T-helper 17 cell (primary cell): ENCODE measurements around the gene ATL2. TPM values are rescaled to one million over a fixed set of nuclear protein-coding genes. Genes with fewer than 3 reads are reported as not detected.
"Not testable (repeated sequence)": the region's sequence is repeated elsewhere in the genome, so short reads cannot be mapped to it uniquely, and the experiment has no call there.

Source experiments
- ATAC-seq: fragments of 150-1000 bp; cut with Tn5 transposase; 2 replicates; pipeline ENCODE4 v1.10.0; 2021; ENCODE audit warnings: mild to moderate bottlenecking, moderate library complexity
- DNase-seq, 3 donors: peaks; one replicate each; pipeline versions ENCODE4 v3.0.0 to v3.0.0-alpha.2; 2020 to 2021
- H3K9me3 ChIP-seq: one replicate; pipeline ENCODE4 v1.7.0; 2013; ENCODE audit warnings: low read length, mild to moderate bottlenecking; ENCODE audit not compliant: control insufficient read depth, poor library complexity, severe bottlenecking
- H3K27ac Mint-ChIP-seq: one replicate; pipeline ENCODE4 v1.8.0; 2022; ENCODE audit warnings: mild to moderate bottlenecking, moderate library complexity, mixed read lengths
- H3K27me3 Mint-ChIP-seq: one replicate; pipeline ENCODE4 v1.8.0; 2022; ENCODE audit warnings: mixed read lengths
- H3K36me3 Mint-ChIP-seq: one replicate; pipeline ENCODE4 v1.8.0; 2022; ENCODE audit warnings: low read depth, mixed read lengths
- H3K4me1 Mint-ChIP-seq: one replicate; pipeline ENCODE4 v1.8.0; 2022; ENCODE audit warnings: mild to moderate bottlenecking, mixed read lengths
- H3K4me3 Mint-ChIP-seq: one replicate; pipeline ENCODE4 v1.8.0; 2022; ENCODE audit warnings: mild to moderate bottlenecking, moderate library complexity, mixed read lengths
- total RNA-seq, 4 donors: library from RNA in 2 of 4; stranded (reverse) in 2 of 4; gene quantifications; one replicate each; pipeline ENCODE4 v1.2.3 and lab custom pipeline; 2022 to 2026

Gene ATL2
- total RNA-seq, 2 donors from 2014 or later = 56.9 to 60.0 TPM

GRCh38 chr2:38344813-38345212, 32.3 kb downstream of the ATL2 start:
- Mint-ChIP-seq H3K27ac (no peak overlapping the region), H3K4me1 (peaks cover 4% of the 10 kb centered on the region), H3K36me3 (peaks cover 5% of the 10 kb centered on the region), H3K4me3 (no peak overlapping the region), H3K27me3 (no peaks in the 10 kb centered on the region)
- DNase-seq (no peak), ATAC-seq (no peak)
- H3K9me3 ChIP-seq = no peaks in the 10 kb centered on the region

GRCh38 chr2:38343212-38343611, 33.9 kb downstream of the ATL2 start:
- ATAC-seq = no peak
- no peak overlapping the region for H3K27ac Mint-ChIP-seq

GRCh38 chr2:38336621-38337020, 40.5 kb downstream of the ATL2 start:
- peaks cover 6% of the 10 kb centered on the region for H3K36me3 Mint-ChIP-seq
- no peak for ATAC-seq

More at GRCh38 chr2:38343212-38343611, 33.9 kb downstream of the ATL2 start:
- Mint-ChIP-seq H3K36me3 (peaks cover 5% of the 10 kb centered on the region), H3K4me3 (no peak overlapping the region), H3K4me1 (peaks cover 4% of the 10 kb centered on the region), H3K27me3 (no peaks in the 10 kb centered on the region)
- no peak for DNase-seq
- H3K9me3 ChIP-seq = no peaks in the 10 kb centered on the region

DNA sequence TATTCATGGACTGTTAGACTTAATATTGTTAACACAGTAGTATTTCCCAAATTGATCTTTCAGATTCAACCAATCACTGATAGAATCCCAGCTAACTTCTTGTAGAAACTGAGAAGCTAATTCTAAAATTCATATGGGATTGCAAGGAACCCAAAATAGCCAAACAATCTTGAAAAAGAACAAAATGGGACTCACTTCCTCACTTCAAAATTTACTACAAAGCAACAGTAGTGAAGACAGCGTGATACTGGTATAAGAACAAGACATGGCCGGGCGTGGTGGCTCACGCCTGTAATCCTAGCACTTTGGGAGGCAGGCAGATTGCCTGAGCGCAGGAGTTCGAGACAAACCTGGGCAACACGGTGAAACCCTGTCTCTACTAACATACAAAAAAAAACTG, 46.3 kb downstream of the ATL2 start:
- ATAC-seq (no peak), DNase-seq (no peak)
- Mint-ChIP-seq H3K27me3 (no peaks in the 10 kb centered on the region), H3K36me3 (peaks cover 6% of the 10 kb centered on the region), H3K4me3 (no peak overlapping the region), H3K4me1 (peaks cover 16% of the 10 kb centered on the region), H3K27ac (no peak overlapping the region)
- H3K9me3 ChIP-seq = no peaks in the 10 kb centered on the region

More at GRCh38 chr2:38336621-38337020, 40.5 kb downstream of the ATL2 start:
- H3K27ac Mint-ChIP-seq = no peak overlapping the region
- no peak overlapping the region for H3K4me3 Mint-ChIP-seq
- no peak for DNase-seq
- no peaks in the 10 kb centered on the region for H3K27me3 Mint-ChIP-seq
- no peaks in the 10 kb centered on the region for H3K9me3 ChIP-seq
- peaks cover 8% of the 10 kb centered on the region for H3K4me1 Mint-ChIP-seq

DNA sequence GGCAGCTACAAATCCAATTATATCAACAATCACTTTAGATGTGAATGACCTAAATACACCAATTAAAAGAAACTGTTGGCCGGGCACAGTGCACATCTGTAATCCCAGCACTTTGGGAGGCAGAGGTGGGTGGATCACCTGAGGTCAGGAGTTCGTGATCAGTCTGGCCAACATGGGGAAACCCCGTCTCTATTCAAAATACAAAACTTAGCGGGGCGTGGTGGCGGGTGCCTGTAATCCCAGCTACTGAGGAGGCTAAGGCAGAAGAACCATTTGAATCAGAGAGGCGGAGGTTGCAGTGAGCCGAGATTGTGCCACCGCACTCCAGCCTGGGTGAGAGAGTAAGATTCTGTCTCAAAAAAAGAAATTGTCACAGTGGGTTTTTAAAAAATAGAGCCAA, 49.5 kb downstream of the ATL2 start:
- H3K4me3 Mint-ChIP-seq = no peak overlapping the region
- no peaks in the 10 kb centered on the region for H3K27me3 Mint-ChIP-seq
- peaks cover 20% of the 10 kb centered on the region for H3K4me1 Mint-ChIP-seq
- H3K36me3 Mint-ChIP-seq = peaks cover 10% of the 10 kb centered on the region
- ATAC-seq = no peak
- peak overlapping the region; percentile 43 for H3K27ac Mint-ChIP-seq
- no peaks in the 10 kb centered on the region for H3K9me3 ChIP-seq
- DNase-seq = no peak

DNA sequence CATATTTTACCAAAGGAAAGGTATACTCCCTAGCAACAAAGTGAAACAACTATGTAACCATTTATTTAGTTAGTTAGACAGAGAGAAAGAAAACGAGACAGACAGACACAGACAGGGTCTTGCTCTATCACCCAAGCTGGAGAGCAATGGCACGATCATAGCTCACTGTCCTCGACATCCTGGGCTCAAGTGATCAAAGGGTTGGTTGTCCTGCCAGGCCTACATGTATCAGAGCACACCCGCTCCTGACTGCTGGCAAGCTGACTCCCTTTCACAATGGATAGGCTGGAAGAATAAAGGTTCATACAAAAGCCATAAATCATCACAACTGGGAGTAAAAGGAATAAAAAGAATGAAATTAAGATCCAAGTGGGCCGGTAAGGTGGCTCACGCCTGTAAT, 53.5 kb downstream of the ATL2 start:
- no peak overlapping the region for H3K27ac Mint-ChIP-seq
- peaks cover 25% of the 10 kb centered on the region for H3K4me1 Mint-ChIP-seq
- DNase-seq (no peak), ATAC-seq (no peak)
- H3K27me3 Mint-ChIP-seq = no peaks in the 10 kb centered on the region
- peaks cover 8% of the 10 kb centered on the region for H3K36me3 Mint-ChIP-seq
- H3K4me3 Mint-ChIP-seq = no peak overlapping the region
- H3K9me3 ChIP-seq = no peaks in the 10 kb centered on the region

DNA sequence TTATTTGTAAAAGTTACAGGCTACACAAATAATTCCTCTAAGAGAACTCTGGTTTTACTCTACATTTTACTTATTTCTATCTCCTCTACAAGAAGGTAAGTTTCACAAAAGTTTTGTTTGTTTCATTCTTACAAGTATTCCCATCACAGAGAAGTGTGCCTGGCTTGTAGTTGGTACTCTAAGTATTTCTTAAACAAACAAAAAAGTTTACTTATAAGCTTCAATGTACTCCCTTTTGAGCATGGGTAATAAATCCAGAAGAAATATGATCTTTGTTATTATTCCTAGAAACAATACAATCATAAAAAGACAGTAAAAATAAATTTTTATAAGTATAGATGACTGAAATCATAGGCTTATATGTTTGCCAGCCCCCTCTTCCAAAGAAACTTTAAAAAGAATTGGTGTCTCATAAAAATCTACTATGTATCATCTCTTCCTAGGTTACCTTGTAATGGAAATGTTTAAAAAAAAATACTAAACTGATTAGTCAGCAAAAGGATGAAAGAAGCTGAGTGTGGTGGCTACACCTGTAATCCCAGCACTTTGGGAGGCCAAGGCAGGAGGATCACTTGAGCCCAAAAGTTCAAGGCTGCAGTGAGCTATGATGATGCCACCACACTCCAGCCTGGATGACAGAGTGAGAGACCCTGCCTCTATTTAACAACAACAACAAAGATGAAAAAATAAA, 54.7 kb downstream of the ATL2 start:
- DNase-seq = no peak
- peaks cover 6% of the 10 kb centered on the region for H3K36me3 Mint-ChIP-seq
- no peaks in the 10 kb centered on the region for H3K9me3 ChIP-seq
- H3K4me3 Mint-ChIP-seq = no peak overlapping the region
- peaks cover 18% of the 10 kb centered on the region for H3K4me1 Mint-ChIP-seq
- H3K27me3 Mint-ChIP-seq = no peaks in the 10 kb centered on the region
- peak overlapping the region; percentile 86 for H3K27ac Mint-ChIP-seq
- no peak for ATAC-seq

DNA sequence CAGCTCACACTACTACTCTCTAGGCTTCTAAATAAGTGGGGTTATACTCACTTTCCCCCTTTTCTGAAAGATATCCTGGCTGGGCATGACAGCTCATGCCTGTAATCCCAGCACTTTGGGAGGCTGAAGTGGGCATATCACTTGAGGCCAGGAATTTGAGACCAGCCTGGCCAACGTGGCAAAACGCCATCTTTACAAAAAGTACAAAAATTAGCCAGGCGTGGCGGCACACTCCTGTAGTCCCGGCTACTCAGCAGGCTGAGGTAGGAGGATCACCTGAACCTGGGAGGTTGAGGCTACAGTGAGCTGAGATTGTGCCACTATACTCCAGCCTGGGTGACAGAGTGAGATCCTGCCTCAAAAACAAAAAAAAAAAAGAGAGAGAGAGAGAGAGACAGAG, 57.8 kb downstream of the ATL2 start:
- not testable (repeated sequence) for H3K9me3 ChIP-seq, H3K36me3 Mint-ChIP-seq, ATAC-seq, H3K27me3 Mint-ChIP-seq, H3K4me3 Mint-ChIP-seq, DNase-seq, H3K4me1 Mint-ChIP-seq
- H3K27ac Mint-ChIP-seq = peak overlapping the region; percentile 89

DNA sequence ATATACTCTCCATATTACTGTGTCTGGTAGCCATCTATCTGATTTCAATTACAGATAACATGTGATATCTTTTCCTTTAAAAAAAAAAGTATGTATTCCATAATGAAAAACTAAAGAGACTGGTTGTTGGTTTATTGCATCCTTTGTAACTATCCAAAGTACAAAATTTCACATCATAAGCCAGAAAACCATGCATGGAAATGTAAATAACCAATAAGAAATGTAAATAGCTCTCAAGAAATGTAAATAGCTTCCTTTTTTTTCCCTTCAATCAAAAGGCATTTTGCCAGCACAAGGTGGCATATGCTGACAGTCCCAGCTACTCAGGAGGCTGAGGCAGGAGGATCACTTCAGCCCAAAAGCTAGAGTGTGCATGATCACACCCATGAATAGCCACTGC, 59.3 kb downstream of the ATL2 start:
- no peak for ATAC-seq
- no peaks in the 10 kb centered on the region for H3K36me3 Mint-ChIP-seq
- H3K4me1 Mint-ChIP-seq = peaks cover 6% of the 10 kb centered on the region
- no peak overlapping the region for H3K27ac Mint-ChIP-seq
- H3K9me3 ChIP-seq = no peaks in the 10 kb centered on the region
- no peak overlapping the region for H3K4me3 Mint-ChIP-seq
- no peaks in the 10 kb centered on the region for H3K27me3 Mint-ChIP-seq
- DNase-seq = no peak

GRCh38 chr2:38315707-38316333, 61.3 kb downstream of the ATL2 start:
- DNase-seq (peak in 1 of 3 donors; percentile 13), ATAC-seq (peak; percentile 57)
- H3K36me3 Mint-ChIP-seq = no peaks in the 10 kb centered on the region

DNA sequence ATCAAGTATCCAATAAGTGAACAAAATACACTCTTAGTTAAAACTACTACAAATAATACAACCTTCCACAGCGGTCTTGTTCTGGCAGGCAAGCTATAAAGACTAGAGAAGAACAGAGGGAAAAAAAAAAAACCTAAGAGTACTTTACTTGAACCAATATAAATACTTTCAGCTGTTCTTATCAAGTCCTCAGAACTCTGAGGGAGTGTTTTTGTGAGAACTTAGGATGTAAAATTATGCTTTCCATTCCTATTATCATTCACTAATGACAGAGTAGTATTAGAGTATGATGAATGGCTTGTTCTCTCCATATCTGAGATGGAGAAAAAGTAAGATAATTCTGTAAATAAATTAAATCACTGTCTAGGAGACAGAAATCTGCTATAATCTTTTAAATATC, 68.3 kb downstream of the ATL2 start:
- H3K36me3 Mint-ChIP-seq = peaks cover 9% of the 10 kb centered on the region
- no peak overlapping the region for H3K27ac Mint-ChIP-seq
- H3K27me3 Mint-ChIP-seq = no peaks in the 10 kb centered on the region
- no peak for DNase-seq
- H3K9me3 ChIP-seq = no peaks in the 10 kb centered on the region
- peaks cover 20% of the 10 kb centered on the region for H3K4me1 Mint-ChIP-seq
- no peak for ATAC-seq
- no peak overlapping the region for H3K4me3 Mint-ChIP-seq

More at GRCh38 chr2:38315707-38316333, 61.3 kb downstream of the ATL2 start:
- H3K27ac Mint-ChIP-seq = peak overlapping the region; percentile 1
- H3K27me3 Mint-ChIP-seq = no peaks in the 10 kb centered on the region
- no peak overlapping the region for H3K4me3 Mint-ChIP-seq
- no peaks in the 10 kb centered on the region for H3K9me3 ChIP-seq
- no peaks in the 10 kb centered on the region for H3K4me1 Mint-ChIP-seq

- Mint-ChIP-seq H3K36me3 (peaks cover 9% of the 10 kb centered on the region), H3K27ac (peak overlapping the region; percentile 3), H3K27me3 (no peaks in the 10 kb centered on the region), H3K4me3 (no peak overlapping the region), H3K4me1 (peaks cover 28% of the 10 kb centered on the region)
- DNase-seq (no peak), ATAC-seq (no peak)
- H3K9me3 ChIP-seq = no peaks in the 10 kb centered on the region
Measured at GRCh38 chr2:38301969-38302702, 74.9 kb downstream of the ATL2 start.

DNA sequence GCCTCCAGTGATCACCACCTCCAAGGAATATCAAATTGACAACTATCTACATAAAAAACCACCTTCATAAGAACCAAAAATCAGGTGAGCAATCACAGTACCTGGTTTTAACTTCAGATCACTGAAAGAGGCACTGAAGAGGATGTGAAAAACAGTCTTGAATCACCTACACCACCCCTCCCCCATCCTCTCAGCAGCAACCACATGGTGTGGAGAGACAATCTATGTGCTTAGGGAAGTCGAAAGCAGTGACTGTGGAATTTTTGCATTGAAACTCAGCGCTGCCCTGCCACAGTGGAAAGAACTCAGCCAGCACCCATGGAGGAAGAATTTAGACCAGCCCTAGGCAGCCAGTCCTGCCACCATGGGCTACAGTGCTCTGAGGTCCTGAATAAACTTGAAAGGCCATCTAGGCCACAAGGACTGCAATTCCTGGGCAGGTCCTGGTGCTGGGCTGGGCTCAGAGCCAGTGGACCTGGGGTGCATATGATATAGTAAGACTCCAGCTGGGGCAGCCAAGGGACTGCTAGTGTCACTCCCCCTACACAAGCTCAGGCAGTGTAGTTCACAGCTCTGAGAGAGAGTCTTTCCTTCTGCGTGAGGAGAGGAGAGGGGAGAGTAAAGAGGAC, 75.6 kb downstream of the ATL2 start:
- ATAC-seq (no peak), DNase-seq (no peak)
- no peaks in the 10 kb centered on the region for H3K9me3 ChIP-seq
- Mint-ChIP-seq H3K27me3 (no peaks in the 10 kb centered on the region), H3K4me3 (no peak overlapping the region), H3K27ac (no peak overlapping the region), H3K36me3 (peaks cover 9% of the 10 kb centered on the region), H3K4me1 (peaks cover 28% of the 10 kb centered on the region)
